NCI-H2196 (cell line): Measurements from ENCODE around the gene KLF13.

Source experiments
- DNase-seq: peaks from one replicate; lab custom pipeline; 2025; ENCODE audit not compliant: unreplicated experiment; lab: John Stamatoyannopoulos, UW

KLF13 gene

DNA sequence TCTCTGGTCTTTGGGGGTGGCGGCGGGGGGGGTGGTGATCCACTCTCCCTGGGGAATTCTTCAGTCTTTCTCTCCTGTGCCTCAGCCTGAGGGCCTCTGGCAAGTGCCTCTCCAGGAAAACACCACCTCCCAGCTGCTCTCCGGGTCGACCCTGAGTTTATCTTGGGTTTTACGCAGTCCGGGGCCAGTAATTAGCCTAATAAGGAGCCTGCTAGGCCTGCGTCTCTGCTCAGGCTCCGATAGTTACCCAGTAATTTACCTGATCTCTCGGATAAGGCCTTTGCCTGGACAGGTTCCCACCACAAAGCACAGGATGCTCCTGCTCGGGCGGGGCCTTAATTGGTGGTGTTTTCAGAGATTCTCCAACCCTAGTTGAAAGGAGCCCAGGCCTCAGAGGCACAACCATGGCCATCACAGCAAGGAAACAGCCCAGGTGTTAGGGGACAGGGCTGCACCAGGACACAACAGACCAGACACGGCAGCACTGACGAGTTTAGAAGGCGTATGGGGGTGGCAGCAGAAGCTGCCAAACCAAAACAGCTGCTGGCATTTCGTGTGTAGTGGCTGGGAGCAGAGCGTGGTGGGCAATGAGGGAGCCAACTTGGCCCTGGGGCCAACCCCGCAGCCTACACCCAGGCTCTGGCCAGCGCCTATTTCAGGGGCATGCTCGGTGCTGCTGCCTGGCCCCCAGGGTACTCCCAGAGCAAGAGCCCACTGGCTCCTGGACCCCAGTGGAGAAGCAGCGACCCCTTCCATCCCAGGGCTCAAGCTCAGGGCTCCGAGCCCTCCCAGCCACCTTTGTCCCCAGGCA is 71.4 kb downstream of the KLF13 start:
- no peak for DNase-seq

DNA sequence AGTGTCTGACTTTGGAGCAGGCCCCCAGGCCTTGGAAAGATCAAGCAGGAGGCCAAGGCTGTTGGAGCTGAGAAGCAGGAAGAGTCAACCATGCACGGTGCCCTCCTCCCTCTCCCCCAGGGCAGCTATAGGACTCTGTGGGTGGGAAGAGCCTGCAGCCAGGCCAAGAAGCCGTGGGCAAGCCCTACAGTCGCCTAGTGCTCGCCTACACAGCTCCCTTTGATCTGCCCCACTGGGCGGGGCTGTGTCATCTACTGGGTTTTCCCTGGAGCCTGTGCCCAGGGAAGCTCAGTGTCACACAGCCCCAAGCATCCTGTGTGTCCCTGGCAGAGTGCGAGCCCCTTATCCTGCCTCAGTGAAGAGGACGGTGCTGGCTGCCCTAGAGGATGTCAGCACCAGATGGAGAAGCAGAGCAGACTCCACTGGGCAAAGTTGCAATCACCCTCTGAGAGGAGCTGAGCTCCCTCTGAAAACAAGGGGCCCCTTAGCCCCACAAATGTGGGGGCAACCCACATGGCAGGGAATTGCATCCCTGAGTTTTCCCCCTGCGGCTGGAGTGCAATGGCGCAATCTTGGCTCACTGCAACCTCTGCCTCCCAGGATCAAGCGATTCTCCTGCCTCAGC is 72.2 kb downstream of the KLF13 start:
- DNase-seq = no peak

DNA sequence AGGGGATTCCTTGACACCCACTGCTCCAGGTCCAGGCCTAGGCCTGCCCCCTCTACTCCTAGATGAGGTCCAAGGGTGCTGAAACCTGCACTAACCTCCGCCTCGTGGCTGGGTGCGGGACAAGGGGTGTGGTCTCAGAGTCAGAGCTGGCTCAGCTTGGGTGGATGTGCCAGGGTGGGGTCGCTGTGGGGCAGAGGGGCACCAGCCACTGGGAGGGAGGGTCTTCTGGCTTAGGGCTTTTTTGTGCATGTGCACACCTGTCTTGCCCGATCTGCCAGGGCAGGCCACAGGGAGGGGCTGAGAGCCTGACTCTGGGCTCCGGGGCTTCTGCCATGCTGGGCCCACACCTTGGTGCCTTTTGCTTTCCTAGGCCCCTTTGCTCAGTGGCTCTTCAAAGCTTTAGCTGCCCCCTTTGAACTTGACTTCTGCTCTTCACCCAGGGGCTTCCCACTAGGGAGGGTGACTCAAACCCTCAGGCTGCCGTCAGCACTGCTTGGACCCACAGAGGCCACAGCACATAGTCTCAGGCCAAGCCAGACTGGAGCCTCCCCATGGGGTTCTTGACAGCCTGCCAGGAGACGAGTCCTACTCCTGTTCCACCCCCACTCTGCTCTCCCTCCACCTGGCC is 73.0 kb downstream of the KLF13 start:
- no peak for DNase-seq

DNA sequence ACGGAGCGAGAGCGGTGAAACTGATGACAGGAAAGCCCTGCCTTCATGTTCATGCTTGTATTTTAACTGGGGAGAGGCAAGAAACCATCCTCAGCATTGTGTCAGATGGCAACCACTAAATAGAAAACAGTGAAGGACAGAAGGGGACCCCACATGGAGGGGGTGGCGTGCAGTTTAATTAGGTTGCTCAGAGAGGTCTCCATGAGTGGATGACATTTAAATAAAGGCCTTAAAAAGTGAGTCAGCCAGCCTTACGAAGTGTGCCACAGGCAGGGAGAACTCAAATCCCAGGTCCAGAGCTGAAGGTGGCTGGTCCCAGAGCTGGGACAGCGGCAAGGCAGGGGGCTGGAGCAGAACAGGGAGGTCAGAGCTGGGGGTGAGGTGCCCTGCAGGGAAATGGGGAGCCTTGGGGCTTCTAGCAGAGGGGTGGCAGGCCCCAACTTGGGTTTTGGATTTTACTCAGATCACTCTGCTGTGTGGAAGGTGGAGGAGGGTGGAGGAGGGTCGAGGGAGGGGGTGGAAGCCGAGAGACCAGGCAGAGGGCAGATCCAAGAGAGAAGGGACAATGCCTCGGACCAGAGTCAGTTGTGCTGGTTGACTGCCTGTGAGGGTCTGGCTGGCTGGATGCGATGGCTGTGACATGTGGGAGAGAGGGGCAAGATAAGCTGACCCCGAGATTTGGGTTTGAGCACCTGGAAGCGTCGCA is 73.7 kb downstream of the KLF13 start:
- DNase-seq = no peak

DNA sequence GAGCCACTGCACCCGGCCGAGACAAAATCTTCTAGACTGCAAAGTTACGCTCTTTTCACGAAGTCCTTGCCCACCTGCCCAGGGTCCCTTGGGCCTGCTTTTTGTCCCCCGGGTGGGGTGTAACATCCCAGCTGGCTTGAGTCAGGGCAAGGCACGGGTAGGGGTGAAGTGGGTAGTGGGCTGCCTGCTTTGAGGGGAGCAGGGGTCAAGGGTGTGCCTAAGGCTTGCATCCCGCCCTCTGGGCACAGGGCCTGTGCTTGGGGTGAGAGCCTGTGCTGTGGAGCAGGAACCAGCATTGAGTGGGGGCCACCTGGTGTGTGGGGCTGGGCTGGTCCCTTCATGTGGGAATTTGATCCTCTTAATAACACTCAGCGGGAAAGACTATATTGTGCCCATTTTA is 74.6 kb downstream of the KLF13 start:
- DNase-seq = no peak

DNA sequence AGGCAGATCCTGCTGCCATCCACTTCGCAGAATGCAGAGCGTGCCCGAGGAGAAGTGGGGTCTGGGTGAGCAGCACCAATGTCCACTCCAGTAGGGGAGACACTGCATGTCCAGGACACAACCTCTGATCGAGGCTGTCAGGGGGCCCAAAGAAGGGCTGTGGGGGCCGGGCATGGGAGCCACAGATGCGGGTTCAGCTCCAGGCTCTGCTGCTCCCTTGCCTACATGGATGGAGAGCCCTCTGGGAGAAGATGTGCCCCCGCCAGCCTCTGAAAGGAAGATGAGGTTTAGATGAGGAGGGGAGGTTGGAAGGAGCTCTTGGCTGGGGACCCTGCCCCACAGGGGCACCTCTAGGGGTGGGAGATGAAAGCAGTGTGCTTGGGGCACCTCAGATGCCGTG is 75.4 kb downstream of the KLF13 start:
- no peak for DNase-seq

DNA sequence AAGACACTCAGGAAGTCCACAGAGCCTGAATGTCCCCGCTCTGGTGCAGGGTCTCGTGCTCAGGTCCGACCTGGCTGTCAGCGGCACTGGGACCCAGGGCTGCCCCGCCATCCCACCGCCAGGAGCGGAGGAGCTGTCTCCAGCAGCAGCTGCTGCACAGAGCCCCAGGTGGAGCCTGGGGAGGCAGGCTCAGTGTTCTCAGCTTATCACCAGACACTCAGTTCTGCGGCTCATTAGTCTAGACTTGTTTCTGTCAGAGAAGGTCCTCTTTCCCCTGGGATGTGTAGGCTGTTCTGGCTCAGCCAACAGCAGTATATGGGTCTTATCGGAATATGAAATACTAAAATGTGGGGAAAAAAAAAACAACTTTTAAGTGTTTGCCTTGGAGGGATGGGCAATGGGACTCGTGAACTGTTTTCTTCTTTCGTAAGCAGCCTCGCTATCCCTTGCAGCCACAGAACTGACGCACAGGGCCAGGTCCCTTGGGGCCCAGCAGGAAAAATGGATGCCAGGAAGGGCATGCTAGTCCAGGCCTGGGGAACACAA is 75.9 kb downstream of the KLF13 start:
- DNase-seq = no peak

DNA sequence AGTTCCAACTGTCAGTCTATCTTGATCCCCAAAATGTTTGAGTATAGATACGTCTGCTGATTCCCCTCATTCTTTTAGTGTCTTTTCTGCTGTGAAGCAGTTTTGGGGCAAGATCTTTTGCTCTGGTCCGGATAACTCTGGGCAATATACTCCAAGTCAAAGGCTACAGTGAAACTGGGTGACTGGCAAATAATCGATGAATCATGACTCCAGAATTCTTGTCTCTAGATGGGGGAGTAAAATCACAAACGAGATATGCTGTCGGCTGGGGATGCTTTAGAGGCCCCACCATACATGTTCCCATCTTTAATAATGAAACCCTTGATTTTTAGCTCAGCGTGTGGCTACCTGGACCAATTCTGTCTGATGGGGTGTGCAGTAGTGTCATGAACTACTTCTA is 76.5 kb downstream of the KLF13 start:
- DNase-seq = no peak

DNA sequence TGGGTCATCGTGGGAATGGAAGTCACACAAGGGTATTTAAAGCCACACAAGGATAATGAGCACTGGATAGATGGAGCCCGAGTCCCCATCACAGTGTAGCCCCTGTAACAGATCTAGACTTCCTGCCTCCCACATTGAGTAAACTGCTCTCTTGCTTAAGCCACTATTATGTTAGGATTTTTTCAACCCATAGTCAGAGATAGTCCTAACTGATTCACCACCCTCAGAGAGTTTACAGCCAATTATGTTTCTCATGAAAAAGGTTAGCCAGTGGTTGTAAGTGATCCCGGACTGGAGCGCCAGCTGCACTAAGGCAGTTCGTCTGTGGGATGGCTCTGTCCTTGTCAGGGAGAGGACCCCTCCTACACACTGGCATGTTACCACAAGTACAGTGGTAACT is 77.0 kb downstream of the KLF13 start:
- no peak for DNase-seq

DNA sequence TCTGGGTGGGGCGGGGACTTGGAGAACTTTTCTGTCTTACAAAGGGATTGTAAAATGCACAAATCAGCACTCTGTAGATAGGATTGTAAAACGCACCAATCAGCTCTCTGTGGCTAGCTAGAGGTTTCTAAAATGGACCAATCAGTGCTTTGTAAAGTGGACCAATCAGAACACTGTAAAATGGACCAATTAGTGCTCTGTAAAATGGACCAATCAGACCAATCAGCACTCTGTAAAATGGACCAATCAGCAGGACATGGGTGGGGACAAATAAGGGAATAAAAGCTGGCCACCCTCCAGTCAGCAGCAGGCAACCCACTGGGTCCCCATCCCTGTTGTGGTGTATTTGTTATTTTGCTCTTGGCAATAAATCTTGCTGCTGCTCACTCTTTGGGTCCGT is 77.7 kb downstream of the KLF13 start:
- DNase-seq = no peak

DNA sequence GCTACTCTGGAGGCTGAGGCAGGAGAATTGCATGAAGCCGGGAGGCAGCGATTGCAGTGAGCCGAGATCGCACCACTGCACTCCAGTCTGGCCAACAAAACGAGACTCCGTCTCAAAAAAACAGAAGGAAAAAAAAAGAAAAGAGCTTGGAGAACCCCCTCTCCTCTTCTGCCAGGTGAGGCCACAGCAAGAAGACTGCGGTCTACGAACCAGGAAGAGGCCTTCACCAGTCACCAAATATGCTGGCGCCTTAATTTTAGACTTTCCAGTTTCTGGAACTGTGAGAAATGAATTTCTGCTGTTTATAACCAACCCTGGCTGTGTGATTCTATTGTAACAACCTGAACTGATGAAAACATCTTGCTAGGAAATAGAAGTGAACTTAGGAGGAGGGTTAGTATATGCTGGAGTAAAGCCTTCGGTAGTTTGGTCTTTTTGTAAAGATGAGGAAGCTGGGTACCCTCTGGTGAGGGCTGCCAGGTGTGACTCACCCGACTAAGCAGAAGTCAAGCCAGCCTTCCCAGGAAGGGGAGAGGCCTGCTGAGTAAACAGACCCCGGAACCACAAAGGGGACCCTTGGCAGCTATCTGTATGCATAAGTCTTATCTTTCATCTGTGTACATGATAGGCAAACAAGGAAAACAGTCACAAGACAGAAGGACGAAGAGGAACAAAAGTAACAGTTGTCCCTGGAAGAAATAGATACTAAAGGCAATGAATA is 78.7 kb downstream of the KLF13 start:
- DNase-seq = no peak

DNA sequence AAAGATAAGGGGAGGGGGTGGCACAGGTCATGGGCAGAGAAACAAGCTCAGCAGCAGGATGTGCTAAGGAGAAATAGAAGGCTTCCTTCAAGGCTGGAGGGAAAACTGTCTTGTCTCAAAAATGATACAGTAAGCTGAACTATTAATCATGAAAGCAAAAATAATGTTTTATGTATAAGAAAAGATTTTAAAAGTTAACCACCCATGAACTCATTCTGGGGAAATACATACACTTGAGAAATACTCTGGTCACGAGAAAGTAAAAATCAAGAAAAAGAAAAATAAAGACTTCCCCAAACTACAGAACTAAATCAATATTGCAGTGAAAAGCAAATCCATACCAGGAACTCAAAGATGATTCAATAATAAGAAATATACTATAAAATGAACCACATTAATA is 80.7 kb downstream of the KLF13 start:
- DNase-seq = no peak

DNA sequence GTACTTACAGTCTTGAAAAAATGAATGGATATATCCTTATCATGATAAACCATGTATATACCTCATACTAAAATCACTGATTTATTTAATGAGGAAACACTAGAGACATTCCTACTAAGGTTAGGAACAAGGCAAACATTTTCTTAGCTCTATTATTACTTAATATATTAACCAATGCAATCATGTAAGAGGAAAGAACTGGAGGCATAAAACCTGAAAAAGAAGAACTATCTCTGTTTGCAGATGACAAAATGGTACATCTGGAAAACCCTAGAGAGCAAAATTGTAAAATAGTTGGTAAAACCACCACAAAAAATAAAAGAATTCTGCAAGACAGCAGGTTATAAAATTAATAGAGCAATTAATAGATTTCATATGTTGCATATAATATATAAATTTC is 81.2 kb downstream of the KLF13 start:
- no peak for DNase-seq

DNA sequence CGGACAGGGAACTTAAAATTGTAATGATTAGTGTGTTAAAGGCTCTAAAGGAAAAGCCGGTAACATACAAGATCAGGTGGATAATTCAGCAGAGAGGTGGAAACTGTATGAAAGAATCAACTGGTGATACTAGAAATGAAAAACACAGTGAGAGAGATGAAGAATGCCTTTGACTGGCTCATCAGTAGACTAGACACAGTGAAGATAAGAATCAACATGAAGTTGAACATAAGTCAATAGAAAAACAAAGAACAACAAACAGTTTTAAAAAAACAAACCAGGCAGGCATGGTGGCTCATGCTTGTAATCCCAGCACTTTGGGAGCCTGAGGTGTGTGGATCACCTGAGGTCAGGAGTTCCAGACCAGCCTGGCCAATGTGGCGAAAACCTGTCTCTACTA is 82.1 kb downstream of the KLF13 start:
- no peak for DNase-seq

DNA sequence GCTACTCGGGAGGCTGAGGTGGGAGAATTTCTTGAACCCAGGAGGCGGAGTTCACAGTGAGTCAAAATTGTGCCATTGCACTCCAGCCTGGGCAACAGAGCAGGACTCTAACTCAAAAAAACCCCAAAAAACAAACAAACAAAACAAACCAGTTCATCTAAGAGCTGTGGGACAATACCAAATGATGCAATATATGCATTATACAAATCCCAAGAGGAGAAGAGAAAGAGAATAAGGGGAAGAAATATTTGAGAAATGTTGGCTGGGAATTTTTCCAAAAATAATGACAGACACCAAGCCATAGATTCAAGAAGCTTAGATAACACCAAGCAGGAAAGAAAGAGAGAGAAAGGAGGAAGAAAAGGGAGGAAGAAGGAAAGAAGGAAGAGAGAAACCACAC is 82.5 kb downstream of the KLF13 start:
- DNase-seq = no peak

DNA sequence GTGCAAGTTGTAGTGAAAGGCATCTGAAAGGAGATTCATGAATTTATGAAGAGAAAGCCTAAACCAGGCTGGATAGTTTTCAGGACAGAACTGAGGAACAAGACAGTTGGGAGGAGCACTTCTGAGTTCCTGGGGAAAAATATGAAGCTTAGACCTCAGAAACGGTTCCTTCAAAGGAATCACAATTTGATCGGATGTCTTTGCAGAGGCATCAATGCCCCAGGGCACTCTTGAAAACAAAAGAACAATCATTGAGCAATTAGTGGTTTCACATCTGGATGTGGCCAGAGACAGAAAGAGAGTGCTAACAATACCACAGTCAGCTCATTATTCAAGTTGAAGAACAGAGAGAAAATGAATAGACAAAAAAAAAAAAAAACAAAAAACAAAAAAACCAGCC is 86.2 kb downstream of the KLF13 start:
- DNase-seq = no peak

DNA sequence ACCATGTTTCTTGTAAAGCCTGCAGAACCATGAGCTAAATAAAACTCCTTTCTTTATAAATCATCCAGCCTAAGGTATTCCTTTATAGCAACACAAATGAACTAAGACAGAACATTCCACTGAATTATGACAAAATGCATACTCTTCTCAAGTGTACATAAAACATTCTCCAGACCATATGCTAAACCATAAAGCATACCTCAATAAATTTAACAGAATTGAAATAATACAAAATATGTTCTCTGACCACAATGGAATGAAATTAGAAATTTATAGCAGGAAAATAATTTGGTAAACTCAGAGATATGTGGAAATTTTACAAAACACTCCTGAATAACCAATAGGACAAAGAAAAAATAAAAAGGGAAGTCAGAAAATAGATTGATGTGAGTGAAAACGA is 88.6 kb downstream of the KLF13 start:
- DNase-seq = no peak

DNA sequence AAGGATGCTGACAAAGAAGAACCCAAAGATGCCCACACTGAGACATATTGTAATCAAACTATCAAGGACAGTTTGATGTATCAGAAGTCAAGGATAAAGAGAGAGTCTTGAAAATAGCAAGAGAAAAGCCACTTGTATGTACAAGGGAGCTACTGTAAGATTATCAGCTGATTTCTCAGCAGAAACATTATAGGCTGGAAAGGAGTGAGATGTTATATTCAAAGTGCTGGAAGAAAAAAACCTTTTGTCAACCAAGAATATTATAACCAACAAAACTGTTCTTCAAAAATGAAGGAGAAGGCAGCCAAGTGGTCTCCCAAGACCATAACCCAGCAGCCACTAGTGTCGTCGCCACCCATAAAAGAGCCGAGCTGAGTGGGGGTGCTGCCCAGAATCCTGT is 93.2 kb downstream of the KLF13 start:
- no peak for DNase-seq

DNA sequence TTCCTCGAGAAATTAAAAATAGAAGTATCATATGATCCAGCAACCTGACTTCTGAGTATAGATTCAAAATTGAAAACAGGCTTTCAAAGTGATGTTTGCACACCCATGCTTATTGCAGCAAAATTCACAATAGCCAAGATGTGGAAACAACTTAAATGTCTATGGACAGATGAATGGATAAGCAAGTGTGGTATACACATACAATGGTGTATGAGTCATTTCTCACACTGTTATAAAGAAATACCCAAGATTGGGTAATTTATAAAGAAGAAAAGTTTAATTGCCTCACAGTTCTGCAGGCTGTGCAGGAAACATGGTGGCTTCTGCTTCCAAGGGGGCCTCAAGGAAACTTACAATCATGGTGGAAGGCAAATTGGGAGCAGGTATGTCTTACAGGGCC is 100.8 kb downstream of the KLF13 start:
- DNase-seq = no peak
